Coronary artery (tissue), 2 donors: ENCODE data around the gene TMEM117.

Source experiments
- DNase-seq: peaks from one replicate; pipeline ENCODE4 v3.0.0-alpha.2; 2017; ENCODE audit warnings: low spot score
- H3K27ac ChIP-seq, 2 donors: fragments of 200-600 bp; sonication (generic); one replicate each; pipeline ENCODE4 v1.5.1; 2016 to 2019
- H3K4me3 ChIP-seq: fragments of 200-600 bp; sonication (generic); 2 replicates; pipeline ENCODE4 v1.5.1; 2016; ENCODE audit warnings: mild to moderate bottlenecking, moderate library complexity
- TF ChIP-seq, protein P1 (sequence below): fragments of 200-600 bp; sonication (generic); IDR thresholded peaks from one replicate; pipeline ENCODE4 v1.5.1; 2019; ENCODE audit warnings: antibody characterized with exemption

Gene TMEM117

DNA sequence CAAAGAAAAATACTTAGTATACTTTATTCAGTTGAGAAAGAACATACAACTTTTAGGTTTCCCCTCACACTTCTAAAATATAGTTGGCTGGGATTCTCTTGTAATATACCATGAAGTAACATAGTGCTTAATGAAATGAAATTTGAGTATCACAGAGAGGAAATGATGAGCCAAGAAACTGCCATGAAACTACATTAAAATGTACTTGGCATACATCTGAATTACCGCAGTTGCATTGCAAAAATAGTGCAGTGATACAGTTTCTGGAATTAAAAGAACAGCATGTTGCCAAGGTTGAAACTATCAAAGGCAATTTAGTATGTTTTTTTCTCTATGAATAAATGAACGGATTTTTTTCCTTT, 389.2 kb downstream of the TMEM117 start:
- TF ChIP-seq, protein P1, sequence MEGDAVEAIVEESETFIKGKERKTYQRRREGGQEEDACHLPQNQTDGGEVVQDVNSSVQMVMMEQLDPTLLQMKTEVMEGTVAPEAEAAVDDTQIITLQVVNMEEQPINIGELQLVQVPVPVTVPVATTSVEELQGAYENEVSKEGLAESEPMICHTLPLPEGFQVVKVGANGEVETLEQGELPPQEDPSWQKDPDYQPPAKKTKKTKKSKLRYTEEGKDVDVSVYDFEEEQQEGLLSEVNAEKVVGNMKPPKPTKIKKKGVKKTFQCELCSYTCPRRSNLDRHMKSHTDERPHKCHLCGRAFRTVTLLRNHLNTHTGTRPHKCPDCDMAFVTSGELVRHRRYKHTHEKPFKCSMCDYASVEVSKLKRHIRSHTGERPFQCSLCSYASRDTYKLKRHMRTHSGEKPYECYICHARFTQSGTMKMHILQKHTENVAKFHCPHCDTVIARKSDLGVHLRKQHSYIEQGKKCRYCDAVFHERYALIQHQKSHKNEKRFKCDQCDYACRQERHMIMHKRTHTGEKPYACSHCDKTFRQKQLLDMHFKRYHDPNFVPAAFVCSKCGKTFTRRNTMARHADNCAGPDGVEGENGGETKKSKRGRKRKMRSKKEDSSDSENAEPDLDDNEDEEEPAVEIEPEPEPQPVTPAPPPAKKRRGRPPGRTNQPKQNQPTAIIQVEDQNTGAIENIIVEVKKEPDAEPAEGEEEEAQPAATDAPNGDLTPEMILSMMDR: no peak
- Histone ChIP-seq H3K27ac (no peak overlapping the region), H3K4me3 (no peak overlapping the region)
- no peak for DNase-seq

- Histone ChIP-seq H3K27ac (no peak overlapping the region), H3K4me3 (no peak overlapping the region)
- DNase-seq: no peak
- TF ChIP-seq, protein P1: no peak
These were observed 391.7 kb downstream of the TMEM117 start for GRCh38 chr12:44227616-44228015.

- no peak overlapping the region for H3K27ac ChIP-seq
- no peak overlapping the region for H3K4me3 ChIP-seq
- no peak for DNase-seq
- TF ChIP-seq, protein P1: no peak
These were observed 394.0 kb downstream of the TMEM117 start for GRCh38 chr12:44229846-44230245.

DNA sequence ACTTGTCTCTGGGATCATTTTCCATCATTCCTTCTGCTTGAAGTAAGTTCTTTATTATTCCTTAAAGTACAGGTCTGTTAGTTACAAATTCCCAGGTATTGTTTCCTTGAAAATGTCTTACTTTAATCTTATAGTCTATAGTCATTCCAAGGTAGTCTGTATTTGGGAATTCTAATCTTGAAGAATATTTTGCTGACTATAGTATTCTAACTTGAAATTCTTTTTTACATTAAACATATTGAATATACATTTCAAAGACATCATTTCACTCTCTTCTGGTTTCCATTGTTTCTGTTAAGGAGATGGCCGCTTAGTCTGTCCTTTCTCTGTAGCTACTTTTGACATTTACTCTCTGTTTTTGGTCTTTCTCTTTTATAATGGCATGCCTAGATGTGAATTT, 399.8 kb downstream of the TMEM117 start:
- no peak for DNase-seq
- no peak overlapping the region for H3K4me3 ChIP-seq
- TF ChIP-seq, protein P1: no peak
- no peak overlapping the region for H3K27ac ChIP-seq

GRCh38 chr12:44240186-44240585, 404.3 kb downstream of the TMEM117 start:
- DNase-seq: no peak
- Histone ChIP-seq H3K4me3 (no peak overlapping the region), H3K27ac (no peak overlapping the region)
- TF ChIP-seq, protein P1: no peak

DNA sequence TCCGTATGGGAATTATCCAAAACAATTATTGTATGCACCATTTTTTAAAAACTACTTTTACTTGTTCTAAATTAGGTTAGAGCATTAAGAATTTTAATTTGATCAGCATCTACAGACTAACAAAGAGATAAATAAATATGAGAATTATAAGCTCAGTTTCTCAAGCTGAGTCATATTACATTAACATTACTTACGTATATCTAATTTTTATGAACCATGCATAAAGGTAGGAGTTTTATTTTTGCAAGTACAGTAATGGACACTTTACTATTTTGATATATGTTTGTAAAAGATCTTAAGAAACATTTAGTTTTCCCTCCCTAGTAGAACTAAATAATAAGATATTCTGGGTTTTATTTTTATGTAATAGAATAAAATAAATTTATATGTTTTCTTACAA, 410.1 kb downstream of the TMEM117 start:
- no peak for DNase-seq
- Histone ChIP-seq H3K4me3 (no peak overlapping the region), H3K27ac (no peak overlapping the region)
- TF ChIP-seq, protein P1: no peak

GRCh38 chr12:44246482-44247105, 410.7 kb downstream of the TMEM117 start:
- no peak overlapping the region for H3K27ac ChIP-seq
- TF ChIP-seq, protein P1: no peak
- no peak for DNase-seq
- no peak overlapping the region for H3K4me3 ChIP-seq
